HG03159 (cell line): Measurements from ENCODE around the gene AGAP1.
A peak's percentile ranks its signal among the peaks of the same experiment; 100 is the strongest.
"Not testable (repeated sequence)": the region's sequence is repeated elsewhere in the genome, so short reads cannot be mapped to it uniquely, and the experiment has no call there.

Experiments
- ATAC-seq: cut with Tn5 transposase; IDR thresholded peaks from one replicate; pipeline ENCODE4 v1.9.1; 2021; ENCODE audit warnings: mild to moderate bottlenecking, moderate library complexity; ENCODE audit not compliant: unreplicated experiment

The AGAP1 gene

DNA sequence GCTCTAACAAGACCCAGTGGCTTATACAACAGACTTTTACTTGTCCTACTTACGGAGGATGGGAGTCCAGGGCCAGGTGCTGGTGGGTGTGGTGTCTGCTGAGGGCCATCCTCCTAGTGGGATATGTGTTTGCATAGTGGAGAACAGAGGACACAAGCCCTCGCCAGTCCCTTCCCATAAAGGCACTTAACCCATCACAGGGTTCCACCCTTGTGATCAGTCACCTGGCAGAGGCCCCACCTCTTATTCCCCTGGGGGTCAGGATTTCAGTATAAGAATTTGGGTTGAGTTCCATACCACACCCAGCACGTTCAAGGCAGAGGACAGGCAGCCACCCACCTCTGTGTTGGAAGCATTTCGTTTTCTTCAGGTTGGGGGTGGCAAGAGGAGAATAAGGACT is 259.0 kb downstream of the AGAP1 start:
- no peak for ATAC-seq

DNA sequence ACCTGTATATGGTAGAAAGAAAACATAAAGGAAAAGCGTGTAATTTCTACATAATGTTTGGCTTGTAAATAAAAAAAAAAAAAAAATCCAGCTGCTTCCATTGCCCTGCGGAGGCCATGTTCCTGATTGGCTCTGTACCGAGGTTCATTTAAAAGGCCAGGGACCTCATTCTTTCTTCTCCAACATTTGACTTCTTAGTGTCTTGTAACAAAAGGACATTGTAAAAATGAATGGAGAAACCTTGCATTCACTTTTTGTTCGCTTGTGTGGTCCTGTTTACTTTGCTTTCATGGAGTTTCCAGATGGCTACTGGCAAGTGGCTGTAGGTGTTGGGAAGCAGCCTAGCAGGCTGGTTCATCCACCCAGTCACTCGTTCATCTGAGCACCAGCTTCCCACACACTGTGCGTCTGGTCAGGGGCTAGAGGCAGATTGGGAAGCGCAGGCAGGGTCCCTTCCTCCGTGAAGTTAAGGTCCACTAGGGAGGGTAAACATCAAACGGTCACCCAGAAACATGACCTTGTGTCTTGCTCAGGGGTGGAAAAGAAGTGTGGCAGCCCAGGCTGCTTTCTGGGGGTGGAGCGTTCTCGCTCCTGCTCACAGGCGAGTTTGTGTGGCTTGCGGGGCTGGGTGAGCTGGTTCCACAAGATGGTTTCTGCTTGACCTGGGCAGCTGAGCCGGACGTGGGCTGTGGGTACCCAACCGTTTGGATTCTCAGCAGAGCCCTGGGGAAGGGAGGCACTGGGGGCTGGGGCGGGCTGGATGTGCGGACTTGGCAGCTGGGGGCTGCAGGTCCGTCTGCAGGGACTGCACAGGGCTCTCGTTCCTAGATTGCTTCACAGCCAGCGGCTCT is 260.7 kb downstream of the AGAP1 start:
- no peak for ATAC-seq

DNA sequence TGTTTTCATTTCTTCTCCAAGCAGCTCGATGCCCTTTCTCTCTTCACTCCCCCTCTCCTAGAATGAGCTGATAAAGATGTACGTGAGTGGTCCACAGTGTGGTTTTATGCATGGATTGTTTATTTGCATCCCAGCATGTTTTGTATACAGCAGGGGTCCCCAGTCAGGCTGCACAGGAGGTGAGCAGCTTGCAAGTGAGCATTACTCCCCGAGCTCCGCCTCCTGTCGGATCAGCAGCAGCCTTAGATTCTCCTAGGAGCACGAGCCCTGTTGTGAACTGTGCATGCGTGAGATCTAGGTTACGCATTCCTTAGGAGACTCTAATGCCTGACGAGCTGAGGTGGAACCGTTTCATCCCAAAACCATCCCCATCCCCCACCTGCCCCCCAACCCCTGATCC is 262.6 kb downstream of the AGAP1 start:
- no peak for ATAC-seq

DNA sequence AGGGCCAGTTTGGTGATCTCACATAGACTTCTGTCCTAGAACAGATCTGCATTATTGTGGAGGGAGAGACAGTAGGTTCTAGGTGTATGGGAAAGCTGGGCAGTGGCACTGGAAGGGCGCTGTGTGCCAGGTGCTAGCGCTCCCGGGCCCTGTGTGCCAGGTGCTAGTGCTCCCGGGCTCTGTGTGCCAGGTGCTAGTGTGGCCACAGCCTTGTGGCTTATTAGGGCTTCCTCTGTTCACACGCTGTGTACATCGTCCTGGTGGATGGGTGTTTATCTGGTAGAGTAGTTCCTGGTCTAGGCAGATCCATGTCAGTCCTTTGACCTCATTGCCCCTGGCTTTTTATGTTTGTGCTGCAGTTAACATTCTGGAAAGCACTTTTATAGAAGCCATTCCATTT is 263.4 kb downstream of the AGAP1 start:
- no peak for ATAC-seq

DNA sequence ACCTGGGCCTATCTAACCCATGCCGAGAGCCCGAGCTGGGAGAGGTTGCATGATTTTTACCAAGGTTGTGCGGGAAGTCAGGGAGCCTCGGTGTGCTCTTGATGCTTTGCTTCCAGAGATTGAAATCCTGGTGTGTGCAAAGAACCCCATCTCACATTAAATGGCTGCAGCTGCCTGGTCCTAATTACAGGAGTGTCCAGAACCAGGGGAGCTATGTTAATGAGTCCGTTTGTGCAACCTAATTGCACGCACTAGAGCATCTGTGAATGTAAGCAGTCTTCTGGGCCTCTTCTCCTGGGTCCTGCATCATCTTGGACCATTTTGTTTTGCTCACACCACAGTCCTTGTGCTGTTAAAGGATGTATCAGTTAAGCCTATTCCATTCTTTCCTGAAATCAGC is 263.8 kb downstream of the AGAP1 start:
- no peak for ATAC-seq

DNA sequence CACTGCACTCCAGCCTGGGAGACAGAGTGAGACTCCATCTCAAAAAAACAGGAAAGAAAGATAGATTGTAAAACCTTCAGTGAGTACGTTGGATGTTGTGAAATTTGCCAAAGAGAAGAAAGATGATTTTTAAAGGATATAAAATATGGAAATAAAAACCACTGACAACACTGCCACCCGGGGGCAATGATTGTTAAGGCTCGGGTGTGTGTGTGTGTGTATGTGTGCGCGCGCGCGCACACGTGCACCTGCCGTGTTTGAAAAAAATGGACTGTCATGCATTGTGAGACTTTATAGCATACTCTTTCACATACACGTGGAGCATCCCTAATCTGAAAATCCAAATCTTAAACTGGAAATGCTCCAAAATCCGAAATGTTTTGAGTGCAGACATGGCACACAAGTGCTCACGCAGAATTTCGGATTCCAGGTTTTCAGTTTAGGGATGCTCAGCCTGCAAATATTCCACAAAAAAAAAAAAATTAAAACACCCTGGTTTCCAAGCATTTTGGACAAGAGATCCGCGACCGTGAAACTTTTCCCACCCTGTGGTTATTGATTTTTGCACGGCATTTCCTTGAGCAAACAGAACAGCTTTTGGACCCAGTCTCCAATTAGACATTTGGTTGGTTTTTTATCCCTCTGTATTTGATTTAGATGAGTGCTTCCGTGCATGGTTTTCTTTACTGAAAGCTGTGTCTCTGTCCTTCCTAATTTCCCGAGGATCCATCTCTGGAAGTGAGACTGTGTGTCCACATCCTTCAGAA is 269.2 kb downstream of the AGAP1 start:
- ATAC-seq, result no peak

DNA sequence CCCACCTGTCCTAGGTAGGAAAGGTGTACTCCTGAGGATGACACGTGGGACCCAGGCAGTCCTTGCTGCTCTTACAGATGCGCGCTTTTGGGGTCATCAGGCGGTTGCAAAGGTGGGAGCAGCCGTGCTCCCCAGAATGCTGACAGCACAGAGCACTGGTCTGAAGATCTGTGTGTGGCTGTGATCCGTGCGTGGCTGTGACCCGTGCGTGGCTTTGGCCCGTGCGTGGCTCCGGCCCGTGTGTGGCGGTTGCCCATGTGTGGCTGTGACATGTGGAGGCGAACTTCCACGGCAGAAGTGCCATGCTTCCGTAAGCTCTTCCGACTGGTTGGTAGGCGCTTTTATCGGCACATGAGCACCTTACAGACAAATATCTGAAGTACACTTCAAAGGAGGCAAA is 270.0 kb downstream of the AGAP1 start:
- ATAC-seq, result no peak

DNA sequence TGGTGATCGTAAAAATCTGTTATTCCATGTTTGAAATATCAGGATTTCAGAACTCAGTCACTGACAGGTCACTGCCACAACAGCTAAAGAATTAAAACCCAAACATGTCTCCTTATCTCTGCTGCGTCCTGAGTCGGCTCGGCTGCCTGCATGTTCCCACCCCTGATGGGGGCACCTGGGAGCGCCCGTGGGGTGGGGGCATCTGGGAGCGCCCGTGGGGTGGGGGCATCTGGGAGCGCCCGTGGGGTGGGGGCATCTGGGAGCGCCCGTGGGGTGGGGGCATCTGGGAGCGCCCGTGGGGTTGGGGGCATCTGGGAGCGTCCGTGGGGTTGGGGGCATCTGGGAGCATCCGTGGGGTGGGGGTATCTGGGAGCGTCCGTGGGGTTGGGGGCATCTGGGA is 270.6 kb downstream of the AGAP1 start:
- not testable (repeated sequence) for ATAC-seq

DNA sequence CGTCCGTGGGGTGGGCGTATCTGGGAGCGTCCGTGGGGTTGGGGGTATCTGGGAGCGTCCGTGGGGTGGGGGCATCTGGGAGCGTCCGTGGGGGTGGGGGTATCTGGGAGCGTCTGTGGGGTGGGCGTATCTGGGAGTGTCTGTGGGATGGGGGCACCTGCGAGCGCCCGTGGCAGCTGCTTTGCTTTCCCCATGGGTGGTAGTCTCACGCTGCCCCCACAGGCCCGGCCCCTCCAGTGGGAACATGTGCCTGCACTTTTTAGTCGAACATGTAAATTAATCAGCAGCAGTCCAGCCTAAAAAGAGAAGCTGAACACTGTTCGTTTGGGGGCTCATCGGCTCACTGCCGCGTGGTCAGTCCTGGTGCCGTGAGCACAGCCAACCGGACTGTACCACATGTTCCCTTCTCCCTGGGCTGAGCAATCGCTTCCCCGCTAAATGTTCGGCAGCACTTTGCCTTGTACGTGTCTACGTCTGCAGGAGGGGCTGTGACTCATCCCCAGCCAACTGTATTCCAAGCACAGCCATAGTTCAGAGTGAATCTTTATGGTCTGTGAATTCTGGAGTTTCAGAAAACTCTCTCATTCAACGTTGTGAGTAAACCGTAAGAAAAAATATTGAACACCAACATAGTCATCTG is 271.5 kb downstream of the AGAP1 start:
- no peak for ATAC-seq

DNA sequence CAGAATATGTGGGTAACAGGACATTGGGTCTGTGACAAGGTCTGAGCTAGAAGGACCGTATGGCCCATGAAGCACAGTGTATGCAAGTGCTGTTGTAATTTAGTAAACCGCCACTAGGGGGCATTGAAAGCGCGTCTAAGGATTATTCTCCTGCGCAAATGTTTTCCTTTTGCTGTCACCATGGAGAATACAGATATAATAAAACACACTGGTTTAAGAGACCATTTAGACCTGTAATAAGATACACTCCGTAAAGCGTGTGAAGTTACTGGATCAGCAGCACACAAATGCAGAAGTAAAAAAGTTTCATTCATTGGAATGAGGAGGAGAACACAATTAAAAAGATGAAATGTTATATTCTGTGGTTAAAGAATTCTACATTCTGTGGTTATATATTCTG is 272.4 kb downstream of the AGAP1 start:
- peak; percentile 65 for ATAC-seq

DNA sequence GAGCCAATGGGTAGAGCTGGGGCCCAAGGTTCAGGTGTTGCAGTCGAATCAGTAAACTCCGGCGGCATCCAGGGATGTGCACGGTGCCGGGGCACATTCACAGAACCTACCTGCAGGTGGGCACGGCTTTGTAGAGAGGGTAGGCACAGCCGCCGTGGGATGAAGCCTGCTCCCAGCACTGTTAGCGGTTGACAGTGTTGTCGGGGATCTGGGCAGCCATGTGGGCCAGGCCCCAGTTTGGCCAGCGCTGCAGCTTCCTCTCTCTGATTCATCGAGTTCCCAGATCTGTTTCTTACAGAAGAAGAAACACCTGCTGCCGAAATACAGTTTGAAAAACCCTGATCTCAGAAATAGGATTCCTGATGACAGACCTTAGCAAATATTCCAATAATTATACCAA is 274.8 kb downstream of the AGAP1 start:
- no peak for ATAC-seq

DNA sequence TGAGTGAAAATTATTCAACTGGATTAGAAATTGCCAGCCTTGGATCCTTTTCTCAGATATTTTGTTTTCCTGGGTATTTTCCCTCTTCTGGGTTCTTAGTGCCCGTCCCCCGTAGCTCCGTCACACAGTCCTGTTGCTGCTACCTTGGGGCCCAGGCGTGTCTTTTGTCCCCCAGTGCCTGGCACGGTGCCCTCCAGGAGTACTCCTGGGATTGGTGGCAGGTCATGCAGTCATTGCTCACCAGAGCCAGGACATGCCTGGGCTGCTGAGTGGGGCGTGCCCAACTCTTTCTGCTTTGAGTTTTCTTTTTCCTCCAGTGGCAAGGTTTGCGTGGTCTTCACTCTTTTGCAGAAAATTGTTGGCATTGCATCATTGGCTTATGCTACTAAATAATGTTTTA is 275.2 kb downstream of the AGAP1 start:
- ATAC-seq, result no peak

DNA sequence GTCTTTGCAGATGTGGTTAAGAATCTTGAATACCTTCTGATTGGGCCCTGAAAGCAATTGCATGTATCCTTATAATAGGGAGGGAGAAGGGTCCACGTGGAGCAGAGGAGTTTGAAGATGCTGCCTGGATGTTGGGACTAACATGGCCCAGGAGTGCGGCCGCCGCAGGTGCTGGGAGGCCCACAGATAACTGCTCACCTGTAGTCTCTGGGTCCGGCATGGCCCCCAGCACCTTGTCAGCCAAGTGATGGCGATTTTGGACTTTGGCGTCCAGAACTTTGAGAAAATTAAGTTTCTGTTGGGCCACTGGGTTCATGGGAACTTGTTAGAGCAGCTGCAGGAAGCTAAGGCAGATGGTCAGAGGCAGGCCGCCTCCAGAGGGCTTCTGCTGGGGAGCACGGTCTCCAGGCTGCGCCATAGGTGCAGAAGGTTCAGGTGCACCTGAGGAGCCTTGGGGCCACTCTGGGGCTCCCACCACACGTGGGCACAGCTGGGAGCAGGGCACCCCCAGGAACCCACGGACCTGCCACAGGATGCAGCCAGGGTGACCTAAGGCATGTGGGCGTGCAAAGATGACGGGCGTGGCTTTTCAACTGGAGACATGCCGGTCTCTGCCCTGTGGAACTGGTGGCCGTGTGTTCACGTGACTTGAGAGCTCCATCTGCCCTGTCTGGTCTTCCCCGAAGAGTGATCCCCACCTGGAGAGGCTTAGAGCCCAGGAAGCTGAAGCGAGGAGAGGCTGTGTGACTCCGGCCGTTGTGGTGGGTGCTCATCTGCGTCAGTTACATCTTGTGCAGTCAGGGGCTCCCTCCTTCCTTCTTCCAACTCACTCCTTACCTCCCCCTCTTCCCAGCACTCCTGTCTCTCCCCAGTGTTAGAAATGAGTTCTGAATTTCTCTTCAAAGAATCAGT is 277.3 kb downstream of the AGAP1 start:
- ATAC-seq, result no peak

DNA sequence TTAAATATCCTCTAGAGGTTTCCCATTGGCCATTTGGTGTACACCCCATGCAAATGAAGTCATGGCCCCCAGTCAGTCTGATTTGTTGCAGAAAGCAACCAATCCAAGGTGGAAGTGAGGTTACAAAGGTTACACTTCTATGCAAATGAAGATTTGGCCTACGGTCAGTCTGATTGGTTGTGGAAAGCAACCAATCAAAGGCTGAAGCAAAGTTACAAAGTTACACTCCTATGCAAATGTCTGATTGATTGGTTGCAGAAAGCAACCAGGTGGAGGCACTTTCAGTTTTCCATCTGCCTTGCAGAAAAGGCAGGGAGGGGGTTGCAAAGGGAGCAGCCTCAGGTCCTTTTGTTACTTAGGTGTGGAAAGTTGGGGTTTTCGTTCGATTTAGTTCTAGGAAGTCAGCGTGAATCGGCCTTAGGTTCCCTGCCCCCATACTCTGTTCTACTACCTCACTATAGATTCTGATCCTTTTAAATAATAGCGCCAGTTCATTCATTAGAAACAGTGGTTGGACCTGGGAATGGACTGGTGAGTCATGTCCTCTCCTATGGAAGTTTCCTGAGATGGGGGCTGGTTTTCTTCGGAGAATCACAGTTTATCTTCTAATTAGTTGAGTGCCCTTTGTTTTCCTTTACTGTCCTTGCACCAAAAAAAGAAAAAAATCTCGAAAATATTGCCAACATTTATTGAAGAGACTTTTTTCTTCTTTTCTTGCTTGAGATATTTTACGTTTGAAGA is 279.5 kb downstream of the AGAP1 start:
- no peak for ATAC-seq

DNA sequence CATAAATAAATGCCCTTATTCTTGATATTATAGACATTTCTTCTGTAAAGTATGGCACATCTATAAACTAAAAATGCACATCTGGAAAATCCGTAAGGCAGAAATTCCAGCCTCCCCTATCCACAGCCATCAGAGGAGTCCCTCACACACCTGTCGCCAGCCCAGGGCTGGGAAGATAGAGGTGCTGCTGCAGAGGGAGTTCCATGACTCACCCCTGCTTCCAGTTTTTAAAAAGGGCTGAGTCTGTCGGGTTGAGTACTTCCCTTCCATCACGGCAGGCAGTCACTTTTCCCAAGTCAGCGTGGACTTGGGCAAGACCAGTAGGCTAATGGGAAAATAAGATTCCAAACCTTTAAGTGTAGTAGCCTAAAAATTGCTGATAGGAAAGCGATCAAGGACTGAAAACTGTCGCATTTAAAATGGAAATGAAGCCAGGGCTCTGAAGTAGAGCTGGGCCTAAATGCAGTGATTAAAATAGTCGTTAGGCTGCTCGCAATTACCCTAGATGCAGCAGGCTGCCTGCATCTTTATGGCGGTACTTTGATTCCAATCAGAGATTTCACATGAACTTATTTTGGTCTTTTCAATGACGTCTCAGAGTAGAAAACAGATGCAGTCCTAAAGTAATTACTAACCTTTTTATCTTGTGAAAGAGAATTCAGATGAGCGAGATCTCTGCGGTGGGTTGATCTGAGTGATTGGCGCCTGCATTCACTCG is 280.5 kb downstream of the AGAP1 start:
- no peak for ATAC-seq

DNA sequence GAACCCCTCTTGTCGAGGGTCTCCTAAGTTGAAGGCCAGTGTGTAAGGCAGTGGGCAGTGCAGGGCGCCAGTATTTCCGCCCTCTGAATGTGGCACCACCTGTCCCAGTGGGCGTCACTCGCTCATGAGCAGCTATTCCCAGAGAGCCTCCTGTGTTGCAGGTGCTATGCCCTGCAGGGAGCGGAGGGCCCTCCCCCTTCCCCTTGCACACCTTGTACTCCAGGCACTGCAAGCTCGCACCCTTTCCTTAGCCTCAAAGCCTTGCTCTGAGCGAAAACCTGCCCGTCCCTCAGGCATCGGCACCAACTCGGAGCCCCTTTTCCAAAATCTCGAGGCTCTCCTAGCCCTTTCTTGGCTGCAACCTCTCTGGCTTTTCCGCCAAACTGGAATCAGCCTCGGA is 282.7 kb downstream of the AGAP1 start:
- no peak for ATAC-seq

DNA sequence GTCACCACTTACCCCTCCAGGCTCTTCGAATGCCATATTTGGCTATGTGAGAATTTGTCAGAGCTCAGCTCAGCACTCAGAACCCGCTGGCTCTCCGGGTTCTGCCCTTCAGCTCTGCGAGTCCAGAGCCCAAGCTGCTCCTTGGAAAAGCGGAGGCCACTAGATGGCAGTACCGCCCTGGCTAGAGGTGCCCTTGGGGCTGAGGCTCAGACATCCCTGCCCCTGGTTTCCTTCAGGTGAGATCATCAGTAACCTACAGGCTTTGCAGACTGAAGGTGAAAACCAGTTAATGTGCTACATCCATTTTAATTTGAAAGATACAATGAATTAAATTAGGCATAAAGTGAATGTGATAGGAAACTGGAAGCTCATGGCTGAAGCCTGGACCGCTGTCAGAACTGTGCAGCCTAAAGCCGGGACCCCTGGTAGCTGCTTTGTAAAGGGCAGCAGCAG is 285.6 kb downstream of the AGAP1 start:
- ATAC-seq, result peak; percentile 79

DNA sequence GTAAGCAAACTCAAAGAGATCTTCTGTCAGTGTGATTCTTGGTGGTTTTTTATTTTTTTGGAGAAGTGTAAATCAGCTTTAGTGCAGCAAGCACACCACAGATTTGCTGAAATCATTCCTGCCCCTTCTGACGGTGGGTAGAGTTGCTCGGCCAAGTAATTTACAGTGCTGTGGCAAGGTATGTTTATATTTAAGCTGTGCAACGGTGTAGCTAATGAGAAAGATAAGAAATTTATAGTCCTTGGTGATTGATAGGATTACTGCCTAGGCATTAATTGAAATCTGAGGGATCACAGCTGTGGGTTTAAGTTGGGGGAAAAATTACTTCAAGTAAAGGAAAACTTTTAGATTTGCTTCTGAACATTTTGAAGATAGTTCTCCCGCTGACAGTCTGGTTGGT is 286.6 kb downstream of the AGAP1 start:
- ATAC-seq, result no peak

DNA sequence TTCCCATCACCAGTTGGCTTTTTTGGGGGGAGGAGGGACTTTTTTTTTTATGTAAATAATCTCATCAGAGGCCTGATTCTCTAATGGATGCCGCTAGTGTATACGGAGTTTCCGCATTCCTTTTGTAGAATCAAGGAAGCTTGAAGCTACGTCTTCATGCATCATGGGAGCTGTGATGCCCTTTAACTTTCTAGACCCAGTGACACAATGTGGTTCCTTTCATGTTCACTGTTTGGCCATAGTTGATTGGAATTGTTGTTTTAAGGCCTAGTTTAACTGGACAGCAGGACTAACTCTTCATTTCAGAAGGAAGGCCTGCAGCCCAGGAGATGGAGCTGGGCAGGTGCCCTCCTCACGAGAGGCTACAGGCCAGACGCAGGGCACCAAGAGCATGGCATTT is 287.9 kb downstream of the AGAP1 start:
- ATAC-seq, result no peak
